GM19099 (cell line): Measurements from ENCODE around the gene FOXL2.

Experiments
- POLR2A ChIP-seq: IDR thresholded peaks from 3 replicates; pipeline ENCODE4 v1.6.1; 2011; ENCODE audit warnings: low read depth; ENCODE audit not compliant: insufficient read length; ENCODE audit errors: extremely low read depth

Gene FOXL2

DNA sequence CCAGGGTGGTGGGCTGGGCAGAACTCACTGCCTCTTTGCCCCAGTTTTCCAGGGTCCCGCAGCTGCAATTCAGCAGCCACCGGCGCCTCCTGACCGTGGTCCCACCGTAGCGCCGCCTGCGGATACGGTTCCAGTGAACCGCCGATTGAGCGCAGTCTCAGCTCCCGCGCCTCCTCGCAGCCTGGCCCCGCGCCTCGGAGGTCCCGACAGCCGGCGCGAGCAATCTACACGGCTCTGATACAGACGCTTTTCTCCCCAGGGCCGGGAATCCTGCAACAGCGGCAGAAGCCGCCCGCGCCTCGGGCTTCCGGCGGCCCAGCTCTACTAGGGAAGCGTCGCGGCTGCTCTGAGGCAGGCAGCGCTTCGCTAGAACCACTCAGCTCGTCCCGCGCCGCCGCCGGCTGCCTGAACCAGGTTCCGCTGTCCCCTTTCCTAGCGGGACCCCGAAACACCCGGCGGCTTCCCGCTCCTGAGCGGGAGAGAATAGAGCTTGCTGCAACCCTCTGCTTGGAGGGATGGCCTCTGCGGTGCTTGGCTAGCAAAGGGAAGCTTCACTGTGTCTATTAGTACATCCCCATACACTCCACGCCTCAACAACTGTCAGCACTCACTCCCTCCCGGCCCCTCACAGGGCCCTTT lies 3.2 kb upstream of the FOXL2 start:
- TF ChIP-seq POLR2A: no peak

GRCh38 chr3:138949445-138950005 lies 2.6 kb upstream of the FOXL2 start:
- no peak for TF ChIP-seq POLR2A

GRCh38 chr3:138949002-138949418 lies 2.1 kb upstream of the FOXL2 start:
- TF ChIP-seq POLR2A: no peak

GRCh38 chr3:138948371-138949001 lies 1.5 kb upstream of the FOXL2 start:
- no peak for TF ChIP-seq POLR2A

DNA sequence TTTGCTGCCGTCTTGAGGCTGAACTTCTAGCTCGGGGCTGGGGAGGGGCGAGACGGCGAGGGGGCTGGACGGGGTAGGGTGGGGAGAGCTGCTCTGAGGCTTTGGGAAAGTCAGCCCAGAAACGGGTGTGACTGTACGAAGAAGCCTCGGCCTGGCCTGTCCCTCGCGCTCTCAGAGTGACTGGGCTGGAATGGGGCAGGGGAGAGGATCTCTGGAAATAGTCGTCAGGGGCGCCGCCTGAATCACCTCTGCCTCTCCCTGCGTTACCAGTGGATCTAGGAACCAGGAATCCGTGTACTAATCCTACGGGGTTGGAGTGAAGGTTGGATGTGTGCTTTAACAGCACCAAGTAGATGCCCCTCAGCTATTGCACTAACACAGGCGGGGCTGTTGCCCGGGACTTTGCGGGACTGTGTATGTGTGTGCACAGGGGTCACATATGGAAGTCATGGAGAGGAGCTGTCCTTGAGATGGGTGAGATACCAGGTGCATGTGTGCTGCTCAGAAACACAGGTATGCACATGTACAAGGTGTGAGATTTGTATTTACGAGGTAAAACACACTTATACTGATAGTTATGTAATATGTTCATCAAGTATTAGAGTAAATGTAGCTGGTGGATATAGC lies 671 bp upstream of the FOXL2 start:
- no peak for TF ChIP-seq POLR2A

DNA sequence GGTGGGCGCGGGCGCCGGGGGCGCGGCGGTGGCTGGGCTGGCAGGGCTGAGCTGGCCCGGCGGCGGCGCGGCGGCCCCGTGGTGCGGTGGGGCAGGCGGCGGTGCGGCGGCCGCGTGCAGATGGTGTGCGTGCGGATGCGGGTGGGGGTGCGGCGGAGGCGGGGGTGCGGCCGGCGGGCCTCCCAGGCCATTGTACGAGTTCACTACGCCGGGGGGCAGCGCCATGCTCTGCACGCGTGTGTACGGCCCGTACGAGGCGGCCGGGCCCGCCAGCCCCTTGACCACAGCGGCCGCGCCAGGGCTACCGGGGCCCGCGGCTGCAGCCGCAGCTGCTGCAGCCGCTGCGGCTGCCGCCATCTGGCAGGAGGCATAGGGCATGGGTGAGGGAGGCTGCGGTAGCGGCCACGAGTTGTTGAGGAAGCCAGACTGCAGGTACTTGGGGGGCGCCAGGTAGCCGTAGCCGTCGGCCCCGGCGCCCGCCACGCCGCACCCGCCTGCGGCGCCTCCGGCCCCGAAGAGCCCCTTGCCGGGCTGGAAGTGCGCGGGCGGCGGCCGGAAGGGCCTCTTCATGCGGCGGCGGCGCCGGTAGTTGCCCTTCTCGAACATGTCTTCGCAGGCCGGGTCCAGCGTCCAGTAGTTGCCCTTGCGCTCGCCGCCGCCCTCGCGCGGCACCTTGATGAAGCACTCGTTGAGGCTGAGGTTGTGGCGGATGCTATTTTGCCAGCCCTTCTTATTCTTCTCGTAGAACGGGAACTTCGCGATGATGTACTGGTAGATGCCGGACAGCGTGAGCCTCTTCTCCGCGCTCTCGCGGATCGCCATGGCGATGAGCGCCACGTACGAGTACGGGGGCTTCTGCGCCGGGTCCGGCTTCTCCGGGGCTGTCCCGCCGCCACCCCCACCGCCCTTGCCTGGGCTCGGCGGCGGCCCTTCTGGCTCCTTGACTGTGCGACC lies 951 bp downstream of the FOXL2 start:
- no peak for TF ChIP-seq POLR2A

DNA sequence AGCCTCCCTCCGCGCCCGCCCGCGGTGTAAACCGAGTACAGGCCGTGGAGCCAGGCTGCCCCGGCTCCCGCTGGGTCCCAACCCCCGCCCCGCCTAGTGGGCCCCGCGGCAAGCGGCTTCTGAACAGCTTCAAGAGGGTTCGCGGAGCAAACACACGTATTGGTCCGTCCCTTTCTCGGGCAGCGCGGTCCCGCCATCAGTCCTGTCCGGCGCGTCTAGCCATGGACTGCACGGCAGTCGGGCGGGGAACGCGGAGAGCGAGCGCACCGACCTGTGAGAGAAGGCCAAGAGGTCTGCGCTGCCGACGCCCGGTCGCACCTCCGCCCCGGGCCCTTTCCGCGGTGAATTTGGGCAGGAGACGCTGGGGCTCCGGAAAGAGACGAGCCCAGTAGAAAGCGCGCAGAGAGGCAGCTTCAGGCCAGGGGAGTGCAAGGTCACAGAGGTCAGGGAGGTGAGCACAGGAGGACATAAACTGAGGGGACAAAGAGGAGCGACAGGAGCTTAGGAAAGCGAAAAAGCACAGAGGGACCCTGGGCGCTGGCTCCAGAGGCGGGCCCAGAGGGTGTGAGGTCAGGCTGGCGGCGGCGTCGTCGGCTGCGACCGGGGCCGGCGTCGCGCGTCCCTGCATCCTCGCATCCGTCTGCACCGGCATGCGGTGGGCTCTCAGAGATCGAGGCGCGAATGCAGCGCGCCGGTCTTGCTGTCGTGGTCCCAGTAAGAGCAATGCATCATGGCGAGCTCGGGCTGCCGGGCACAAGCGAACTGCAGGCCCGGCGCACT lies 1.8 kb downstream of the FOXL2 start:
- no peak for TF ChIP-seq POLR2A

DNA sequence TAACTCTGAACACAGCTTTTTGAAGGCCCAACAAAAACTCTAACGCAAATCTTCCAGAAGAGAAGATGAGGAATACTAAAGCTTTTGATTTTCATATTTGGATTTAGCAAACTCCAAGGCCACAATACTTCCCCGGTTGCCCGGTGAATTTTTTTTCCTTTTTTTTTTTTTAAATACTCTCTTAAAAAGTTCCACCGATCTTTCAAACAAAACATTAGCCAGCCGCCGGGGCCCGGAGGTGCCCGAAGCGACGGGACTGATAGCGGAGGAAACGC lies 2.3 kb downstream of the FOXL2 start:
- no peak for TF ChIP-seq POLR2A

- no peak for TF ChIP-seq POLR2A
These were observed 2.9 kb downstream of the FOXL2 start for GRCh38 chr3:138943724-138944653.

GRCh38 chr3:138942861-138943623 lies 3.9 kb downstream of the FOXL2 start:
- TF ChIP-seq POLR2A: no peak

- TF ChIP-seq POLR2A: no peak
These were observed 4.7 kb downstream of the FOXL2 start for GRCh38 chr3:138942271-138942670.

GRCh38 chr3:138941259-138941885 lies 5.6 kb downstream of the FOXL2 start:
- TF ChIP-seq POLR2A: no peak
